H1 (cell line): ENCODE data around the gene KDR. TPM values are rescaled to one million over a fixed set of nuclear protein-coding genes. Genes with fewer than 3 reads are reported as not detected.

Experiments
- CTCF ChIA-PET: fragments of 300-600 bp; sonication (Branson Sonifier 250); formaldehyde crosslinking; loops from one replicate; lab custom pipeline; 2021; ENCODE audit not compliant: partially characterized antibody; lab: Charles Lee
- POLR2A ChIA-PET: fragments of 300-600 bp; sonication (Branson Sonifier 250); formaldehyde crosslinking; loops from one replicate; lab custom pipeline; 2021; ENCODE audit warnings: inconsistent platforms; ENCODE audit not compliant: partially characterized antibody; lab: Charles Lee
- DNase-seq, 2 experiments: peaks; one replicate each; pipeline versions ENCODE4 v3.0.0 to v3.0.0-alpha.2; 2010 to 2022; ENCODE audit warnings: low spot score in 2 of 2, low read depth in 1 of 2, mixed read lengths in 1 of 2
- FAIRE-seq: peaks from 2 replicates; lab custom pipeline; 2011; peaks lifted over from hg19 to GRCh38; lab: Jason Lieb, UNC
- H2AFZ ChIP-seq: 2 replicates; pipeline ENCODE4 v1.8.1; 2012; ENCODE audit warnings: low read length, inconsistent platforms
- H2AK5ac ChIP-seq: 2 replicates; pipeline ENCODE4 v1.6.1; 2013; ENCODE audit warnings: low read depth, low read length
- H2BK120ac ChIP-seq: replicated peaks from 2 replicates; pipeline ENCODE3; 2013; ENCODE audit warnings: low read depth, low read length, inconsistent platforms
- H2BK12ac ChIP-seq: 2 replicates; pipeline ENCODE4 v1.6.1; 2013; ENCODE audit warnings: low read depth, low read length
- H2BK15ac ChIP-seq: 2 replicates; pipeline ENCODE4 v1.6.1; 2013; ENCODE audit warnings: low read length
- H2BK20ac ChIP-seq: 2 replicates; pipeline ENCODE4 v1.6.1; 2013; ENCODE audit warnings: low read length
- H2BK5ac ChIP-seq: 2 replicates; pipeline ENCODE4 v1.6.1; 2013; ENCODE audit warnings: low read depth, low read length
- H3K14ac ChIP-seq: 2 replicates; pipeline ENCODE4 v1.6.1; 2013; ENCODE audit warnings: inconsistent platforms; ENCODE audit not compliant: insufficient read length
- H3K18ac ChIP-seq: 2 replicates; pipeline ENCODE4 v1.6.1; 2013; ENCODE audit warnings: low read length; ENCODE audit errors: extremely low read depth
- H3K23ac ChIP-seq: 2 replicates; pipeline ENCODE4 v1.6.1; 2013; ENCODE audit warnings: inconsistent platforms; ENCODE audit not compliant: insufficient read length
- H3K23me2 ChIP-seq: 2 replicates; pipeline ENCODE4 v1.6.1; 2013; ENCODE audit warnings: low read depth, low read length
- H3K27ac ChIP-seq: 2 replicates; pipeline ENCODE4 v1.6.1; 2011; ENCODE audit warnings: low read depth, low read length, inconsistent platforms
- H3K27me3 ChIP-seq, 4 experiments: replicated peaks in 1 of 4; 1 replicate in 1 of 4; 2 replicates in 3 of 4; pipeline versions ENCODE4 v1.6.1 to v1.8.1; 2011 to 2013; ENCODE audit warnings: low read length in 3 of 4, mild to moderate bottlenecking in 3 of 4, inconsistent platforms in 2 of 4, mixed read lengths in 2 of 4, moderate library complexity in 1 of 4; ENCODE audit not compliant: control insufficient read depth in 3 of 4, insufficient read depth in 3 of 4; ENCODE audit errors: extremely low read depth in 1 of 4
- H3K36me3 ChIP-seq, 4 experiments: 2 replicates each; pipeline versions ENCODE4 v1.6.1 to v1.8.1; 2011 to 2013; ENCODE audit warnings: mild to moderate bottlenecking in 4 of 4, low read length in 3 of 4, moderate library complexity in 2 of 4, control low read depth in 1 of 4, inconsistent platforms in 1 of 4; ENCODE audit not compliant: insufficient read depth in 4 of 4, control insufficient read depth in 2 of 4
- H3K4ac ChIP-seq: replicated peaks from 2 replicates; pipeline ENCODE3; 2013; ENCODE audit warnings: low read length, low read depth, mixed read lengths, inconsistent platforms; ENCODE audit not compliant: insufficient read length
- H3K4me1 ChIP-seq, 4 experiments: replicated peaks in 1 of 4; 1 replicate in 1 of 4; 2 replicates in 3 of 4; pipeline versions ENCODE4 v1.6.1 to v1.8.1; 2011 to 2013; ENCODE audit warnings: low read length in 3 of 4, inconsistent platforms in 2 of 4, mixed read lengths in 1 of 4; ENCODE audit not compliant: insufficient read depth in 4 of 4, control insufficient read depth in 3 of 4
- H3K4me2 ChIP-seq, 2 experiments: 2 replicates each; pipeline versions ENCODE4 v1.6.1 to v1.8.1; 2011 to 2013; ENCODE audit warnings: low read depth in 2 of 2, low read length in 2 of 2, control low read depth in 1 of 2, inconsistent platforms in 1 of 2, mild to moderate bottlenecking in 1 of 2; ENCODE audit not compliant: insufficient read depth in 1 of 2
- H3K4me3 ChIP-seq, 4 experiments: fragments of 200-600, 300-600 bp in 1 of 4; sonication (generic), shearing (Covaris generic), sonication (Bioruptor Twin) in 1 of 4; 2 replicates each; pipeline versions ENCODE4 v1.5.1 to v1.8.1; 2011 to 2016; ENCODE audit warnings: low read length in 4 of 4, low read depth in 3 of 4, control low read depth in 2 of 4, inconsistent platforms in 2 of 4, mild to moderate bottlenecking in 2 of 4, mixed read lengths in 1 of 4, moderate library complexity in 1 of 4; ENCODE audit not compliant: insufficient read depth in 2 of 4; ENCODE audit errors: extremely low read depth in 1 of 4
- H3K56ac ChIP-seq: replicated peaks from 2 replicates; pipeline ENCODE3; 2013; ENCODE audit warnings: low read depth, mild to moderate bottlenecking, mixed read lengths, low read length, inconsistent platforms; ENCODE audit not compliant: insufficient read length
- H3K79me1 ChIP-seq: 2 replicates; pipeline ENCODE4 v1.6.1; 2013; ENCODE audit warnings: low read depth, low read length, control low read depth
- H3K79me2 ChIP-seq, 2 experiments: 2 replicates each; pipeline versions ENCODE4 v1.6.1 to v1.8.1; 2012 to 2013; ENCODE audit warnings: low read length in 2 of 2, mild to moderate bottlenecking in 2 of 2, inconsistent platforms in 1 of 2; ENCODE audit not compliant: insufficient read depth in 2 of 2, control insufficient read depth in 1 of 2
- H3K9ac ChIP-seq, 4 experiments: replicated peaks in 1 of 4; 1 replicate in 1 of 4; 2 replicates in 3 of 4; pipeline versions ENCODE4 v1.6.1 to v1.8.1; 2011 to 2013; ENCODE audit warnings: low read depth in 3 of 4, low read length in 3 of 4, control low read depth in 2 of 4, mild to moderate bottlenecking in 2 of 4, moderate library complexity in 2 of 4, inconsistent platforms in 1 of 4; ENCODE audit errors: extremely low read depth in 1 of 4
- H3K9me3 ChIP-seq, 2 experiments: 2 replicates each; pipeline versions ENCODE4 v1.6.1 to v1.8.1; 2012 to 2013; ENCODE audit warnings: mild to moderate bottlenecking in 2 of 2, moderate library complexity in 2 of 2, control low read depth in 1 of 2, inconsistent platforms in 1 of 2, low read depth in 1 of 2, low read length in 1 of 2, mixed read lengths in 1 of 2; ENCODE audit not compliant: insufficient read depth in 2 of 2
- H4K20me1 ChIP-seq, 2 experiments: replicated peaks in 1 of 2; 2 replicates each; pipeline versions ENCODE3 to v1.8.1; 2011 to 2013; ENCODE audit warnings: inconsistent platforms in 2 of 2, low read length in 2 of 2, mild to moderate bottlenecking in 1 of 2; ENCODE audit not compliant: insufficient read depth in 2 of 2, control insufficient read depth in 1 of 2
- H4K5ac ChIP-seq: 2 replicates; pipeline ENCODE4 v1.6.1; 2013; ENCODE audit warnings: low read length, low read depth, mixed read lengths, inconsistent platforms; ENCODE audit not compliant: insufficient read length
- H4K8ac ChIP-seq: 2 replicates; pipeline ENCODE4 v1.8.0; 2013; ENCODE audit warnings: mild to moderate bottlenecking, moderate library complexity, low read length, inconsistent platforms; ENCODE audit not compliant: insufficient read depth; ENCODE audit errors: extremely low read depth
- H4K91ac ChIP-seq: replicated peaks from 2 replicates; pipeline ENCODE3; 2013; ENCODE audit warnings: low read length, mixed read lengths, inconsistent platforms; ENCODE audit not compliant: insufficient read length
- BACH1 ChIP-seq: IDR thresholded peaks from 2 replicates; pipeline ENCODE4 v1.6.1; 2012; ENCODE audit warnings: low read length, improper control_type of control experiment
- HDAC6 ChIP-seq: IDR thresholded peaks from one replicate; pipeline ENCODE4 v1.7.1; 2012; ENCODE audit warnings: low read depth, mild to moderate bottlenecking, inconsistent platforms, low read length, moderate library complexity
- JUND ChIP-seq: IDR thresholded peaks from 2 replicates; pipeline ENCODE4 v1.6.1; 2011; ENCODE audit warnings: mild to moderate bottlenecking, improper control_type of control experiment, low read length
- KDM5A ChIP-seq: fragments of 200-600 bp; IDR thresholded peaks from 2 replicates; pipeline ENCODE4 v1.7.1; 2012; ENCODE audit warnings: mild to moderate bottlenecking, low read length, inconsistent platforms, mixed read lengths
- MAFK ChIP-seq: IDR thresholded peaks from 2 replicates; pipeline ENCODE4 v1.6.1; 2012; ENCODE audit warnings: low read depth, mild to moderate bottlenecking, improper control_type of control experiment, low read length
- NANOG ChIP-seq: IDR thresholded peaks from 2 replicates; pipeline ENCODE4 v1.6.1; 2011; ENCODE audit warnings: low read length, low read depth, mild to moderate bottlenecking, inconsistent platforms; ENCODE audit not compliant: insufficient read depth, poor library complexity, severe bottlenecking
- SIX5 ChIP-seq: IDR thresholded peaks from 2 replicates; pipeline ENCODE4 v1.6.1; 2011; ENCODE audit warnings: mild to moderate bottlenecking, low read depth, low read length
- SRF ChIP-seq: IDR thresholded peaks from 2 replicates; pipeline ENCODE4 v1.6.1; 2011; ENCODE audit warnings: mild to moderate bottlenecking, low read depth, low read length, moderate library complexity
- WGBS, 2 experiments: shearing (Covaris generic) in 1 of 2; methylation state at CpG; one replicate each; pipeline versions ENCODE4 v1.1.6 to v1.1.7; 2013 to 2015; ENCODE audit warnings: low lambda C conversion rate in 2 of 2, mixed read lengths in 2 of 2, inconsistent platforms in 1 of 2, low coverage in 1 of 2, missing lambda C conversion rate in 1 of 2; ENCODE audit not compliant: insufficient replicate concordance in 2 of 2, insufficient coverage in 1 of 2, insufficient read length in 1 of 2; ENCODE audit errors: extremely low coverage in 1 of 2, missing lambda C conversion rate in 1 of 2; 5-methylcytosine and 5-hydroxymethylcytosine counted together
- polyA plus RNA-seq, 7 experiments: library from polyadenylated mRNA; depleted of rRNA in 3 of 7; stranded (reverse) in 5 of 7; unstranded in 2 of 7; fragments of >200 nt in 5 of 7; fragments of 200-250 nt in 2 of 7; gene quantifications; 1 replicate in 5 of 7; 2 replicates in 1 of 7; 4 replicates in 1 of 7; pipeline versions ENCODE4 v1.2.1 to v1.2.3, GENCODE V29; 2011 to 2013; ENCODE audit warnings: missing spikeins in 2 of 7, mixed read lengths in 2 of 7
- total RNA-seq: library from RNA; stranded (reverse); fragmentation: NEBNext Ultra II Directional; extraction: Animal tissue kit (Norgen Biotek cat#: 25700); gene quantifications from 2 replicates; pipeline ENCODE4 v1.2.1, GENCODE V29; 2021
- TF ChIP-seq, protein P1 (sequence below): IDR thresholded peaks from 2 replicates; pipeline ENCODE4 v1.6.1; 2012; ENCODE audit warnings: inconsistent platforms

The KDR gene
- total and polyA plus RNA-seq, 2 of the 8 experiments (the other 6 are each of a cell fraction or from before 2014, with no cell fraction given) = 69.3 to 106 TPM

DNA sequence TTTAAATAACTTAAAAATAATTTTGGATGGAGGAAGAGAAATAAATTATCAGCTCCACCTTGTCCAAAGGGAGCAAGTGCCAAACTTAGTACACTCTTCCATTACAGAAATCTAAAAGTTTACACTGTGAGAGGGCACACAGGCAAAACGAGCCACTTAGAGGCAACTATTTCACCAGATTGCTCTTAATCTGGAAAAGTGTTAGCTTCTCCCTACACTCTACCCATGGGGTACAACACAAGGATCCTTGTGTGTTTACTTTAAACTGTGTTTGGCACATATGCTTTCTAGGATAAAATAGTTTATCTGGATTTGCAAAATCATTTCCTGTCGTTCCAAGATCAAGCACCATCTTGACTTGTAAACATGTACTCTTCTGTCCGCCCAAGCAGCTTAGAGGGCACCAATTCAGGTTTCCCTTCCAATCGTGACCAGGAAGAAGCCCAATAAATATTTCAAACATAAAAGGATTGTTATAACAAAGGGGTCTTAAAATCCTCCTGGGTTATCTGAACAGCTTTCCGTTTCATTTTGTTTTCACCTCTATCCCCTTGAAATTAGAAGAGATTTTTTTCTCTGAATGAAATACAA lies 29.0 kb upstream of the KDR start:
- TF ChIP-seq KDM5A = no peak
- TF ChIP-seq MAFK = no peak
- TF ChIP-seq BACH1 = no peak
- TF ChIP-seq, protein P1, sequence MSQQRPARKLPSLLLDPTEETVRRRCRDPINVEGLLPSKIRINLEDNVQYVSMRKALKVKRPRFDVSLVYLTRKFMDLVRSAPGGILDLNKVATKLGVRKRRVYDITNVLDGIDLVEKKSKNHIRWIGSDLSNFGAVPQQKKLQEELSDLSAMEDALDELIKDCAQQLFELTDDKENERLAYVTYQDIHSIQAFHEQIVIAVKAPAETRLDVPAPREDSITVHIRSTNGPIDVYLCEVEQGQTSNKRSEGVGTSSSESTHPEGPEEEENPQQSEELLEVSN = no peak
- TF ChIP-seq SIX5 = no peak
- TF ChIP-seq SRF = no peak
- no peak for TF ChIP-seq HDAC6
- no peak for TF ChIP-seq JUND
- TF ChIP-seq NANOG = no peak
- H3K79me2 ChIP-seq = no peaks in the 10 kb centered on the region
- CTCF ChIA-PET = interaction anchor here (1.1 to 2.5 kb wide), 3 partner anchors 10 to 167 kb away, joined by 4 to 10 read pairs (median 6); no protein-coding TSS in a partner anchor

More for the DNA sequence above, 29.0 kb upstream of the KDR start:
- WGBS, 2 experiments = 87% methylated on average over 5 of the region's 5 CpGs; no CpG with 5 or more reads in 1 of the 2 experiments
- FAIRE-seq = no peak
- H3K4me2 ChIP-seq = no peak overlapping the region
- H4K8ac ChIP-seq = no peak overlapping the region
- no peaks in the 10 kb centered on the region for H3K79me1 ChIP-seq
- H3K14ac ChIP-seq = peak overlapping the region; percentile 31
- H3K56ac ChIP-seq = no peak overlapping the region
- H3K23me2 ChIP-seq = no peaks in the 10 kb centered on the region; the same call in 1 of the 2 replicates
- no peaks in the 10 kb centered on the region for H3K27me3 ChIP-seq
- no peak overlapping the region for H3K18ac ChIP-seq
- no peak overlapping the region for H2BK5ac ChIP-seq
- H4K5ac ChIP-seq = no peak overlapping the region
- no peaks in the 10 kb centered on the region for H4K20me1 ChIP-seq
- H4K91ac ChIP-seq = no peak overlapping the region
- no peak overlapping the region for H3K9ac ChIP-seq
- peak overlapping the region; percentile 93; the same call in 1 of the 2 replicates for H2AFZ ChIP-seq
- H2BK120ac ChIP-seq = no peak overlapping the region
- H3K4me1 ChIP-seq = peaks cover 0 to 2% (median 0%) of the 10 kb centered on the region in 4 experiments; a peak in 1 of 7 replicates
- POLR2A ChIA-PET = no interaction called here
- no peak overlapping the region for H2AK5ac ChIP-seq
- 0 out of 2 replicates have a peak overlapping the region, but pooled peaks have one; percentile 61 for H2BK15ac ChIP-seq
- H3K9me3 ChIP-seq = no peaks in the 10 kb centered on the region
- 0 out of 2 replicates have a peak overlapping the region, but pooled peaks have one; percentile 72 for H2BK20ac ChIP-seq
- no peak for DNase-seq
- no peak overlapping the region for H3K4me3 ChIP-seq
- H2BK12ac ChIP-seq = no peak overlapping the region
- H3K4ac ChIP-seq = no peak overlapping the region
- H3K36me3 ChIP-seq = no peaks in the 10 kb centered on the region
- no peak overlapping the region for H3K27ac ChIP-seq
- no peak overlapping the region for H3K23ac ChIP-seq
